ENCODE results near the gene CGN.

CGN gene

DNA sequence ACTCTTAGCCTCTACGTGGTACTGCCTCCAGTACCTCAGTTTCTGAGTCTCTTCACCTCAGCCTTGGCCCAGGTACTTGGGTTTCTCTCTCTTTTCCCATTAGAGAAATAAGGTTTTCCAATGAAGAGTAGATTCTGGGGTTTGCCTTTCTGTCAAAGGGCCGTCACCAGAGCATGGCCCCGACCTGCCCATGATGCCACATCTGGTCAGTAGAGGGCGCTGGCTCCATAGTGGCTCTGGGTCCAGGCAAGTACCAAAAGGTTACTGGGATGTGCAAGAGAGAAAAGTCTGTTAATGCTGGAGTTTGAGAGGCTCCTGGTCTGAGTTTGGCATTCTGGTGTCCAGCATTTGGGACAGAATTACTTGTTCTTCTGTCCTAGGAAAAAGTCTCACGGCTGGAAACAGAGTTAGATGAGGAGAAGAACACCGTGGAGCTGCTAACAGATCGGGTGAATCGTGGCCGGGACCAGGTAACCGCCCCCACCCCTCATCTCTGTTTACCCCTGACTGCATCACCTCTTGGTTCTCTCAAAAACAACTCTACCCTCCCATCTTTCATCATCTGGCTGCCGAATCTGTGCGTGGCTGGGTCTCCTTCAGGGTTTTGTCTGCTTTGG is 23.6 kb downstream of the CGN start:
- TF ChIP-seq, protein P1, sequence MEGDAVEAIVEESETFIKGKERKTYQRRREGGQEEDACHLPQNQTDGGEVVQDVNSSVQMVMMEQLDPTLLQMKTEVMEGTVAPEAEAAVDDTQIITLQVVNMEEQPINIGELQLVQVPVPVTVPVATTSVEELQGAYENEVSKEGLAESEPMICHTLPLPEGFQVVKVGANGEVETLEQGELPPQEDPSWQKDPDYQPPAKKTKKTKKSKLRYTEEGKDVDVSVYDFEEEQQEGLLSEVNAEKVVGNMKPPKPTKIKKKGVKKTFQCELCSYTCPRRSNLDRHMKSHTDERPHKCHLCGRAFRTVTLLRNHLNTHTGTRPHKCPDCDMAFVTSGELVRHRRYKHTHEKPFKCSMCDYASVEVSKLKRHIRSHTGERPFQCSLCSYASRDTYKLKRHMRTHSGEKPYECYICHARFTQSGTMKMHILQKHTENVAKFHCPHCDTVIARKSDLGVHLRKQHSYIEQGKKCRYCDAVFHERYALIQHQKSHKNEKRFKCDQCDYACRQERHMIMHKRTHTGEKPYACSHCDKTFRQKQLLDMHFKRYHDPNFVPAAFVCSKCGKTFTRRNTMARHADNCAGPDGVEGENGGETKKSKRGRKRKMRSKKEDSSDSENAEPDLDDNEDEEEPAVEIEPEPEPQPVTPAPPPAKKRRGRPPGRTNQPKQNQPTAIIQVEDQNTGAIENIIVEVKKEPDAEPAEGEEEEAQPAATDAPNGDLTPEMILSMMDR (IDR thresholded peaks at IDR 0.05; ENCODE audit: low read depth, low read length) = peak; percentile 99
- DNase-seq (ENCODE audit: extremely low read depth, low read depth) = no peak

DNA sequence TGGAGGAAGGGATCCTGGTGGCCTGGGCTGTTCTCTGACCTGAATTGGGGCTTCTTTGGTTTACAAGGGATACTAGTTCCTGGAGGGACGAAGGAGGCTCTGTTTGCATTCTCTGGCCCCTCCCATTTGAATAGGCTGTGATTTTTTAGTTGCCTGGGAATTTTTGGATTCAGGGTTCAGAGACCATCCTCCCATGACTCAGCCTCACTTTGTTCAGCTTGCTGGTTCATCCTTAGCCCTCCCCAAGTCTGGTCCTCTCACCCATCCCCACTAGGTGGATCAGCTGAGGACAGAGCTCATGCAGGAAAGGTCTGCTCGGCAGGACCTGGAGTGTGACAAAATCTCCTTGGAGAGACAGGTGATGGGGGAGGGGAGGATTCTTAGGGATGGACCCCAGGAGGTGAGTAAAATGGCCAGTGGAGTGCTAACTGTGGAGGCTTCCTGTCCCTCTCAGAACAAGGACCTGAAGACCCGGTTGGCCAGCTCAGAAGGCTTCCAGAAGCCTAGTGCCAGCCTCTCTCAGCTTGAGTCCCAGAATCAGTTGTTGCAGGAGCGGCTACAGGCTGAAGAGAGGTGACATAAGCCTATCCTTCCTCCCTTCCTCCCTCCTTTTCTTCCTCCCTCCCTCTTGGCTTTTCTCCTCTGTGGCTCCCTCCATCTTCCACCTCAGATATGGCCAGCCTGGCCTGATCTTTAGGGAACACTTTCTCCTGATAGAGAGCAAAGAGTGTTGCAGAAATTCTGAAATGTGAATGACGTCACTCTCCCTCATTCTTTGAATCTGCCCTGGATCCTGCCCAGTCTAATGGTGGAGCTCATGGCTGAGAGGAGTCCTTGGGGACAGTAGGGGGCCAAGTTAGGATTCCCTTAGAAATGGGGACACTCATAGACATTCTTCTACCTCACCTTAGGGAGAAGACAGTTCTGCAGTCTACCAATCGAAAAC is 24.4 kb downstream of the CGN start:
- TF ChIP-seq, protein P1 (IDR thresholded peaks at IDR 0.05; ENCODE audit: low read depth, low read length) = no peak
- DNase-seq (ENCODE audit: extremely low read depth, low read depth) = no peak

DNA sequence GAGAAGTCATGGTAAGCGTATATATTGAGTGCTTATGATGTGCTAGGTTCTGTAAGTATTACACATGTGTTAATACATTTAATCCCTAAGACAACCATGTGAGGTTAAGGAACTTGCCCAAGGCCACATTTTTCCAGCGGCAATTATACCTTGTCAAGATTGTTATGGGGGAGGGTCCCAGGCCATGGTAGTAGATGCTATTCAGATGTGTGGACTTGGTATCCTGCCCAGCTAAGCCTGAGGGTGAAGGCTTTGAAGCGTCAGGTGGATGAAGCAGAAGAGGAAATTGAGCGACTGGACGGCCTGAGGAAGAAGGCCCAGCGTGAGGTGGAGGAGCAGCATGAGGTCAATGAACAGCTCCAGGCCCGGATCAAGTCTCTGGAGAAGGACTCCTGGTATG is 25.3 kb downstream of the CGN start:
- TF ChIP-seq, protein P1 (IDR thresholded peaks at IDR 0.05; ENCODE audit: low read depth, low read length) = no peak
- DNase-seq (ENCODE audit: extremely low read depth, low read depth) = no peak

DNA sequence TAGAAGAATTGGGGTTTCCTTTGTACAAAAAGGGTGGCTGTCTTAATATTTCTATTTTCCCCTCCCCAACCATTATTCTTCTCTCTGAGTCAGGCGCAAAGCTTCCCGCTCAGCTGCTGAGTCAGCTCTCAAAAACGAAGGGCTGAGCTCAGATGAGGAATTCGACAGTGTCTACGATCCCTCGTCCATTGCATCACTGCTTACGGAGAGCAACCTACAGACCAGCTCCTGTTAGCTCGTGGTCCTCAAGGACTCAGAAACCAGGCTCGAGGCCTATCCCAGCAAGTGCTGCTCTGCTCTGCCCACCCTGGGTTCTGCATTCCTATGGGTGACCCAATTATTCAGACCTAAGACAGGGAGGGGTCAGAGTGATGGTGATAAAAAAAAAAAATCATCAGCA is 25.9 kb downstream of the CGN start:
- DNase-seq (ENCODE audit: extremely low read depth, low read depth) = no peak
- TF ChIP-seq, protein P1 (IDR thresholded peaks at IDR 0.05; ENCODE audit: low read depth, low read length) = no peak

DNA sequence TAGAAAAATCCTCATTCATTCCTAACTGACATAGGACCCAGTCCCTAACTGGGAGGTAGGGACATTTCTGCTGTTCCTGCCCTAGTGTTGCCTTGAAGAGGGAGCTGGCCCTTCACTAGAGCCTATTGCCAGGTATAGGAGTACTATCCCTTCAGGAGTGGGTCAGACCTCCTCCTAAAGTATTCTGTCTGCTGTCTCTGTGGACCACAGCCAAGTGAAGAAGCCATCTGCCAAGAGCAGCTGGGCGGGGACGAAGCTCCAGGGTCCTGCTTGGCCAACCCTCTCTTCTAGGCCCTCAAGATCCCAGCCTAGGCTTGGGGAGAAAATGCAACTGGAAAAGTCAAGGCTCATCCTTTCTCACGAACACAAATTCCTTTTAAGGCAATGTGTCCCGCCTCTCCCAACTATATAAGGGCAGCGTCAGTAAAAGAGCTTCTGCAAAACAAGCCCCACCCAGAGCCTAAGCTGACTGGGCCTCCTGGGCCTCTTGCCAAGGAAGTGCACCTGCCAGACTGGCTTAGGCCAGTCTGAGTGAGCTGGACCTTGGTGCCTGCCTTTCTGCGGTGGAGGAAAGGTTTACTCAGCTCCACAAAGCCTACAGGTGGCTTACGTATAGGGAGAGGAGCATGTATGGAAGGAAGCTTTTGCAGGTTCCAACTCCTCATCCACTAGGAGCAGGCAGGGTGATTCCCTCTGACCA is 28.3 kb downstream of the CGN start:
- peak; percentile 60 for DNase-seq (ENCODE audit: extremely low read depth, low read depth)
- TF ChIP-seq, protein P1 (IDR thresholded peaks at IDR 0.05; ENCODE audit: low read depth, low read length) = no peak

DNA sequence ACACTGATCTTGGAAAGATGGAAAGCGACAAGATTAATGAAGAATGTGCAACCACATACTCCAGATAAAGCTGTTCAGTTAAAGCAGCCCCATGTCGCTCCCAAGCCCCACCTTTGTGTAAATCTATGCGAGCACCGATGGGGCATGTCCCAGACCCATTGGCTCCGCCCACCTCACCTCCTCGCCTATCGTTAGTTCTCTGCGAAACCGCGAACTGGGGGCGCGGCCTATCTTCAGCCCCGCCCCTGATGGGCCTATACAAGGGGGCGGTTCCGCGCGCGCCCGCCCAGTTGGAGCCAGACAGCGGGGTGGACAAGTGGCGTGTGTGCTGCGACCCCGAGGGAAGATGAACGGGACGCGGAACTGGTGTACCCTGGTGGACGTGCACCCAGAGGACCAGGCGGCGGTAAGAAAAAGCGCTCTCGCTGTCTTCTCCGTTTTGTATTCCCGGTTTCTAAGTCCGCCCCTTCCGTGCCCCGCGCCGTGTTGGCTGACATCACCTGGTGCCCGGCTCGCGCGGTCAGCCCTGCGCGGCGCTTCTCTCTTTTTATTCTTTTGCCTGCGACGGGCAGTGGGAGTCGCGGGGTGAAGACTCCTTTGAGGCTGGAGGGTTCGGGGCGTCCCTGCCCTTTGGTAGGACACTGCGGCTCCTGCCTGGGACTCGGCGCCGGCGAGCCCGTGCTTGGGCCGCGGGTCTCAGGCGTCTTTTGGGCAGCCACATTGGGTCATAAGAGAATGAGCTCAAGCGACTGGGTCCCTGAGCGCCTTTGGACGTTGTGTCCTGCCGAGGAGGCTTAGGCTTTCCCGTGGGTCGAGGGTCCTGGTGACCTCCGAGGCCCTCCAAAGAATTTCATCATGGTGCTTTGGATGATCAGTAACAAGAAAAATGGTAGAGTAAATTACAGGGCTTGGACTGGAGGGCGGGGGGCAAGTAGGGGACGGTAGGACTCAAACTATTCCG is 29.1 kb downstream of the CGN start, which contains the start of gene TUFT1:
TSS of gene TUFT1 (plus strand) at position 289 of the 961 bp plus-strand sequence. CDS start at position 347, 58 bp downstream.
- DNase-seq (ENCODE audit: extremely low read depth, low read depth) = peak; percentile 57
- TF ChIP-seq, protein P1 (IDR thresholded peaks at IDR 0.05; ENCODE audit: low read depth, low read length) = no peak
